HG03045 (cell line): ENCODE data around the gene TFEB.

Experiments used
- ATAC-seq: cut with Tn5 transposase; IDR thresholded peaks from one replicate; pipeline ENCODE4 v1.9.1; 2021; ENCODE audit warnings: mild to moderate bottlenecking, moderate library complexity; ENCODE audit not compliant: unreplicated experiment

The TFEB gene

DNA sequence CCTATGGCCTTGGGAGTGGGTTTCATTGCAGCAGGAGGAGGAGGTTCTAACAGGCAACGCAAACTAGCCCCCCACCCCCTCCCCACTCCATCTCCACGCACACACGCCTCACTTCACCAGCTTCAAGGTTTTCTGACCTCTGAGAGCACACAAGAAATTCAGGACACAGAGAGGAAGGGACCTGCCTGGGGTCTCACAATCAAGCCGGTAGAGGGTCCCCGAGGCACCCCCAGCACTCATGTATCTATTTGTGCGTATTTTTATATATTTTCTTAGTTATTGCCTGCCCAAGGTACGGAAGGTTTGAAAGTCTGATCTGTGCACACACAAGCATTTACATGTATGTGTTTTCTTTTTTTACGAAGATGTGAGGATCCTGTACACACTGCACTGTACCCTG, 80.2 kb downstream of the TFEB start:
- ATAC-seq = no peak

DNA sequence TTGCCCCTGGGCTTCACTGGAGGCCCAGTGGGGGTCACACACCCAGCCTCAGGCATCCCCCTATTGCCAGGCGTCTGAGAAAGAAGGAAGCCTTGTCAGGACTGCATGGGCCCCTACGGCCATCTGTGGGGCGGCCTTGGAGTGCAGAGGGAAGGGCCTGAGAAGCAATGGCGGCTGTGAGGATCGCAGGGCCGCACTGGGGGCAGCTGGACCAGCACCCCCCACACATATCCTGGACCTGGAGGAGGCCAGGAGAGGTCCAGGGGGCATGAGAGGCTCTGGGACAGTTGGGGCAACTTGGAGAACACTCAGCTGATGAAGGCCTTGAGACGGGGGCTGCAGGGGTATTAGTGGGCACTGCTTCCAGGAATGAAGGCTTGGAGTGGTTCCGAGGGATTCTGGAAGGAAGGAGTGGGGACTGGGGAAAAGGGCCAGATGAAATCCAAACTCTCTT, 80.7 kb downstream of the TFEB start:
- no peak for ATAC-seq

DNA sequence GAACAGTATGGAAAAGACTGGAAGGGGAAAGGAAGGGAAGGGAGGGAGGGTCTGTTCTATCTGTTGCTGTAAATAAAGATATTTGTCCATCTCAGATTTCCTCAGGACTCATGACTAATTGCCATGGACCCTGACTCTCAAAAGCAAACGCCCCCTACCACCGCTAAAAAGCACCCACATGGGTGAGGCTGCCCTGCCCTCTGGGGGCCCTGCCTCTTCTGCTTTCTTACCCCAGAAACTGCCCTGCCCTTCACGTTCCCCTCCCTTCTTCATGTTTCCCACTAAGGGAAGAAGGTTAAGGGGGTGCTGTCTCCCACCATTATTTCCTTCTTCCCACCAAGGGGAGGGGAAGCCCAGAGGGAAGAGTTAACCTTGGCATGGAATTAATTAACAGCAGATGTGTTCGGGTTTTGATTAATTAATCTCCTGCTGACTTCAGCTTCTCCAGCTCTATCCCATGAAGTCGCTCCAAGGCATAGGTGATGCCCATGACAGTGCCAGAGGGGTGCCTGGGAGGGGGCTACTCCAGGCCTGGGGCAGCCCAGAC, 81.2 kb downstream of the TFEB start:
- no peak for ATAC-seq

DNA sequence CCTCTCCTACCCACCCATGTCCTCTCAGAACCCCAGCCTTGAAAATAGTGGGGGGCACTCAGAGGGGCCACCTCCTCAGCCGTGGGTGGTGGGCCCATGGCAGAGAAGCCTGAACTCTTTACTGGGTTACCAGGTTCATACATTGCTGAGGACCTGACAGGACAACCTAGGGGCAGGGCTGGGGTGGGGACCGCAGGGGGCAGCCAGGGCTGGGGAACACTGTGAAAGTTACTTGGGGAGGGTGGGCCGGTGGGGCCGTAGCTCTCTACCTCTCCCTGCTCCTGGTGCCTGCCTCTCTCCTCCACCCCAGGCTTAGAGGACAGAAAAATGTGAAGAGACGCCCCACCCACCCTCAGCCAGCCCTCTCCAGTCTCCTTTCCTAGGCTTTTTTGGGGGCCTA, 81.7 kb downstream of the TFEB start:
- no peak for ATAC-seq

DNA sequence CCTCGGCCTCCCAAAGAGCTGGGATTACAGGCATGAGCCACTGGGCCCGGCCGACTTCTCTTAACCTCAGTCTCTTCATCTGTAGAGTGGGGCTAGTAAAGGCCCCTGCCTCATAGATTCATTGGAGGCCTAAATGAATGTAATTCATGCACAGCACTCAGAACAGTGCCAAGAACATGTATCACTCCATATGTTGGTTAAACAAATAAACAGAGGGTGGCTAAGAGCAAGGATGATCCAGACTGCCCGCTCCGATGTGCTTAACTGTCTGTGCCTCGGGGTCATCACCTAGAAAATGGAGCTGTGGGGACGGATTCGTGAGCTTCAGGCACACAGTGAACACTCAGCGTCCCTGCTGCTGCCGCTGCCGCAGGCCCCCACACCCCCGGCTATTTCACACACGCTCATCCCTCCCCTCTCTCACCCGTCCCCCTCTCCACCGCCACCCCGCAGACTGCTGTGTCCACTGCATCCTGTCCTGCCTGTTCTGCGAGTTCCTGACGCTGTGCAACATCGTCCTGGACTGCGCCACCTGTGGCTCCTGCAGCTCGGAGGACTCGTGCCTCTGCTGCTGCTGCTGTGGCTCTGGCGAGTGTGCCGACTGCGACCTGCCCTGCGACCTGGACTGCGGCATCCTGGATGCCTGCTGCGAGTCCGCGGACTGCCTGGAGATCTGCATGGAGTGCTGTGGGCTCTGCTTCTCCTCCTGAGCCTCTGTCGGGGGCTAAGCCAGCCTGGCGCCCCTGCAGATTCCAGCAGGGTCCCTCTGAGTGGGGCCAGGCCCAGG, 82.3 kb downstream of the TFEB start:
- no peak for ATAC-seq

DNA sequence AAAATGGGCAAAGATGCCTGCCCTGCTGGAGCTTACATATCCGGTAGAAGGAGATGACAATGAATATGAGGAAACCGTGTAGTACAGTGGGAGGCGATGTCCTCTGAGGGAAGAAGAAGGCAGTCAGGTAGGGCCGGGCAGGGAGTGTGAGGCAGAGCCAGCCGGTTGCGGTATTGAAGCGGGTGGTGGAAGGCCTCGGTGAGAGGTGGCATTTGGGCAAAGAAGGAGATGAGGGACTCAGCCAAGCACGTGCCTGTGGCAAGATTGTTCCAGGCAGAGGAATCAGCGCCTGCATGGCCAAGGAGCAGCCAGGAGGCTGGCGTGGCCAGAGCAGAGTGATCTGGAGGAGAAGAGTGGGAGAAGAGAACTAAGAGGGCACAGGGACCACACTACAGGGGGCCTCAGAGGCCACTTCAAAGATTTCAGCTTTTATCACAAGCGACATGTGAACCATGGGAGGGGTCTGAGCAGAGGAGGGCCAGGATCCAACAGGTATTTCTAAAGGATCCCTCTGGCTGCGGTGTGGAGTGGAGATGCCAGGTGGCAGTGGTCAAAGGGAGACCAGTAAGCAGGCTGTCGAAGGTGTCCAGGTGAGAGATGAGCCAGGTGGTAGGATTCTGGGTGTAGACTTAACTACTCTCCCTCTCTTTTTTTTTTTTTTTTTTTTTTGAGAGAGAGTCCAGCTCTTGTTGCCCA, 83.3 kb downstream of the TFEB start:
- ATAC-seq = no peak

DNA sequence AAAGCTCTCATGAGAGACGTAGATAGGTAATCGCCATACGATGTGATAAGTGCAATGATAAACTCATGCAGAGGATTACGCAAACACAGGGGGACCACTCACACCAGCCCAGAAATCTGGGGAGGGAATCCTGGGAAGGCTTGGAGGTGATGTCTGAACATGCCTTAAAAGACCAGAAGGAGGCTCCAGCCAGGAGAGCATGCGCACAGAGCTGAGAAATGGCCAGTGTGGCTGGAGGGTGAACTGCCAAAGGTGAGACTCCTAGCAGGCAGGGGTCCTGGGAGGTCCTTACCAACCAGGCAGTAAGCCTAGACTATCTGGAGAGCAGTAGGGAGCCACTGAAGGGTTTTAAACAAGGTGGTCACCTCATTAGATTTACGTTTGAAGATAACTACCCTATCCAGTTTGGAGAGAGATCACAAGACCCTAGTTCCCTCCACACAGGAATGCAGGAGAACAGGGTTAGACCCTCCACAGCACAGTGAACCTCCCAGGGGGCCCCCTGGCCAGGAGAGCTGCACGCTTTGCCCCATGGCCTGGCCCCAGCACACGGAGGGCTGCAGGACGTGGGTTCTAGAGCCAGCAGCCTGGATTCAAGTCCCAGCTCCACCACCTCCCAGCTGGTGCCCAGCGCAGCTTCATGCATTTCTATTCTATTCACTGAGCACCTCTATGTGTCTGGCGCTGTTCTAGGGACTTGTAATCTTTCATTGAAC, 84.0 kb downstream of the TFEB start:
- no peak for ATAC-seq

DNA sequence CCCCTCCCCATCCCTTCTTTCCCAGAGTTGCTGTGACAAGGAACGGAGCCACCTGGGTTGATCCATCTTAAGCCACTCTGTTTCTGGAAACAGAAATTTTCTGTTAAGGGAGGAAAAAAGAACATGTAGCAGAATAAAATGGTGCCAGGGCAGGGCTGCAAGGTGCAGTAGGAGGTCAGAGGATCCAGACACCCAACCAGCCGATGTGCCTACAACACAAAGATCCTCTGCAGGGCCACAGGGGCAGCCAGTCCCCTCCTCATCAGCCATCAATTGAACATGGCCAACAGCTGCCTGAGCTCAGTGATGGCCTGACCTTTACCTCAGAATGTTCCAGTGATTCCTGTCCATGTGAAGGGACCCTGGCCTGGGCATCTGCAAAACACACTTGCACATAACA, 85.3 kb downstream of the TFEB start:
- no peak for ATAC-seq

DNA sequence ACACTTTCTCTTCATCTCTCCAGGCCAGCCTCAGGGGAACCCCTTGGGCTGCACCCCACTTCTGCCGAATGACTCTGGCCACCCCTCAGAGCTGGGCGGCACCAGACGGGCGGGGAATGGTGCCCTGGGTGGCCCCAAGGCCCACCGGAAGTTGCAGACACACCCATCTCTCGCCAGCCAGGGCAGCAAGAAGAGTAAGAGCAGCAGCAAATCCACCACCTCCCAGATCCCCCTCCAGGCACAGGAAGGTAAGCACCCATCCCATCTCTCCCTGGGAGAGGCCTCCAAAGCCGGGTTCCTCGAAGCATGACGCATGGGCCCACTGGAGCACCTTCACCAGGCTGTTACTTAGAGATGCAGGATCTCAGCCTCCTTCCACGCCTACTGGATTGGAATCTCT, 85.8 kb downstream of the TFEB start:
- no peak for ATAC-seq

DNA sequence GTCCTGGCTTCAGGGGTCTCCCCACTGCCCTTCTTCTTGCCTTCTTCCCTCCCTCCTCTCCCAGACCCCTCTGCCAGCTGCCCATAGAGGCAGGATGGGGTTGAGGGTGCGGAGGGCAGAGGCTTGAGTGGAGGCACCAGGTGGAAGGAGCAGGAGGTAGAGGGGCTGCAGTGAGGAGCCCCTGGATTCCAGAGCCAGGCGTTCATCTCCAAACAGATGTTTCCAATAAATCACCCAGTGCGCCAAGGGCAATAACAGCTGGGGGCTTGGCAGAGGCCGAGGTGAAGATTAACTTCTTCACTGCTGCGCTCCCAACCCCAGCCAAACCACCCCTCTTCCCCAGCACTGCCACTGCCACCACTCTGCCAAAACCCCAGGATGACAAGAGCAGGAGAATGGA, 86.5 kb downstream of the TFEB start:
- no peak for ATAC-seq

DNA sequence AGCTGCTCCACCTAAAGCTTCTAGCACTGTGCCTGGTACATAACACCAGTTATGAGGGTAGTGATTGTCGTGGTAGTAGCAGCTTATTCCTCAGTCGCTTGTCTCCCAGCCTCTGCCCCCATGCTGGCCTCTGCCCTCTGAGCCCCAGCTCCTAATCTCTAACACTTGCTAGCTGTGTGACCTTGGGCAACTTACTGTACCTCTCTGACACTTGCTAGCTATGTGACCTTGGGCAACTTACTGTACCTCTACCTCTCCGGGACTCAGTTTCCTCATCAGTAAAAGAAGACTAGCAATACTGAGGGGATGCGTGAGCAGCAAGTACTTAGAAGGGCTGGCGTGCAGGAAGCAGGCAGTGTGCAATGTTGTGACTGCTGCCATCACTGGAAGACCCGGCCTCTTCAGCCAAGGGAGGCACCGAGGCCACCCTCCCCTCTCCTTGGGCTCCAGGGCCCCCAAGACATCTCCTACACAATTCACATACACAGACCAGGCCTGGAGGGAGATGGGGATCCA, 87.3 kb downstream of the TFEB start:
- ATAC-seq = no peak

DNA sequence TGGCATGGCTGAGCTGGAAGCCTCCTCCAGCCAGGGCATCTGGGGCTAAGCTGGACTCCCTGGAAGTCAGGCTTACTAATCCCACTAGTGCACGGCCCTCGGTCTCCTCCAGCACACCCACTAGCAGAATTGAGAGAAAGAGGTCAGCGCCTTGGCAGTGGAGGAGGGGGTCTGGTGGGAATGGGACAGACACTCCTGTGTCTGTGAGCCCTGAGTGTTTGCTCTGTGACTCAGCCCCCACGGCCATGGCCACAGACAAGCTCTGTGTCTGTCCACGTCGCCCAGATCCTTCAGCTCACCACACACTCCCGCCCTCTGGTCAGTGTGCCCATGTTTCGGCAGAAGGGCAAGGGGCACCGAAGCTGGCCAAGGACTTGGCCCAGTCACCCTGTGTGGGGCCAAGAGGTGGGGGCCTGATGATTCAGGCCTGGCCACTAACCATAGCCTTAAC, 88.3 kb downstream of the TFEB start:
- no peak for ATAC-seq

DNA sequence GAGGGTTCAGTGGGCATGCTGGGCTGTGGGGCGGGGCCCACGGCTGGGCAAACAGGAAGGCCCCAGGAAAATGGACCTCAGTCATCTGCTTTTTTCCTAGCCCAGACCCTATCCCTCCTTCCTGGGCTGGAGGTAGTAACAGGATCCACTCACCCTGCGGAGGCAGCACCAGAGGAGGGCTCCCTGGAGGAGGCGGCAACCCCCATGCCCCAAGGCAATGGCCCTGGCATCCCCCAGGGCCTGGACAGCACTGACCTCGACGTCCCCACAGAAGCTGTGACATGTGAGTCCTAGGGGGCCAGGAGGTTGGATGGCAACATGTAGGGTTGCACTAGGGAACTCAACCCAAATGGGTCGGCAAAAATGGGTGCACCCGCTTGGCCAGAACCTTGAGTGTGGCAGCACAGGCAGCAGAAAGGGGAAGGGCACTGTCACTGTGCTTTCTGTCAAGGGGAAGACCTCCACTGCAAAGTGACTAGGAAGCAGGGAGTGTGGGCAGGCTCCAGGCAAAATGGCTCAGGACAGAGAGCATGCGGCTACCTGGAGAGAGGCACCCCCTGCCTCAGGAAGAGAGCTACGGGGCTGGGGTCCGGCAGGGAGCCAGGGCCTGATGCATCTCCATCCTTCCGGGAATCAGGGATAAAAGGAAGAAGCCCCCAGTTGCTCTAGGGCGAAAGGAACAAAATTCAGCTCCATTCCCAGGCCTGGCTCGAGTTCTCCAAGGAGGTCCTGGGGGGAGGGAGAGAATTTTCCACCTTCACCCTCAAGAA, 89.2 kb downstream of the TFEB start:
- no peak for ATAC-seq

DNA sequence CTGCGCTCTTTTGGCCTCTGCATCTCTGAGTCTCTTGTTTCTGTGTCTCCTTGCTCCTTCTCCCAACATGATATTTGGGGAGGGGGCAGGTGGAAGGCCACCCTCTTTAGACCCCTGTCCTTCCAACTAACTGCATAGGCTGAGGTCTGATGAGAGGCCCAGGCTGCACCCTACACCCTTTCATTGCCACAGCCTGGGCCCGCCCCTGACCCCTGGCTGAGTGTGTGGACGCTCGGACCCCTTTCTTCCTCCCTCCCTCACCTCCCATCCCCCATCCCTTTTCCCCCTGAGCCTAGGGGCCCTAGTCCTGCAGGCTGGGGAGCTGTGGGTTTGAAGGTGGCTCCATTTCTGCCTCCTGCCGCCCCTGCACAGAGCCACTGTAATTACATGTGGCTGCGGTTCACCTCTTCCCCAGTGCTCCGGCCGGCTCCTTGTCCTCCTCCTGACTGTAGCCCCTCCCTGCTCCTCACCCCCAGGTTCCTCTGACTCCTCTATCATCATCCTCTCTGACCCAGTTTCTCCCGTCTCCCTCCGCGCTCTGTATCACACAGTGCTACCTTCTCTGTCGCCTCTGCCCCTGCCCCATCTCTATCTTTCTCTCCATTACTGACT, 90.3 kb downstream of the TFEB start:
- no peak for ATAC-seq

DNA sequence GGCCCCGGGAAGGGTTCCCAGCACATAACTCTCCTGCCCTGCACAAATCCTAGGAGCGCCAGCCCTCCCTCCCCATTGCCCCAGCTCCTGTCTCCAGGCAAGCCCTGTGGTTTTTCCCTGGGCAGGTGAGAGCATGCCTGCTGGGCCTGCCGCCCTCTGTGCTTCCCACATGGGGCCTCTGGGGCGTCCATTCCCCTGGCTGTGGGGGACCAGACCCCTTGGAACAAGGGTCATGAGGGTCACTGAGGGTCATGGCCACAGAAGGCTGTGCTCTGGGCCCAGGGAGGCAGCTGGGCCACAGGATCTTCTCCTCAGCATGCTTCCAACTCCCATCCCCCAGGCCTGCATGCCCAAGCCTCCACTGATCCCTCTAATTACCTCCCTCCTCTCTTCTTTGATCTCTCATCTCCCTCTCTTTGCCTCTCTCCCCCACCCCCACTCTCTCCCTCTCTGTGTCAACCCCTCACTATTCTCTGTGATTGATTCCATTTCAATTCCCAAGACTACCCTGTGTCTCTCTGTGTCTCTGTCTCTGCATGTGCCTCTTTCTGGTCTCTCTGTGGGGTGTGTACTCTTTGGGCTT, 91.0 kb downstream of the TFEB start:
- ATAC-seq = no peak

DNA sequence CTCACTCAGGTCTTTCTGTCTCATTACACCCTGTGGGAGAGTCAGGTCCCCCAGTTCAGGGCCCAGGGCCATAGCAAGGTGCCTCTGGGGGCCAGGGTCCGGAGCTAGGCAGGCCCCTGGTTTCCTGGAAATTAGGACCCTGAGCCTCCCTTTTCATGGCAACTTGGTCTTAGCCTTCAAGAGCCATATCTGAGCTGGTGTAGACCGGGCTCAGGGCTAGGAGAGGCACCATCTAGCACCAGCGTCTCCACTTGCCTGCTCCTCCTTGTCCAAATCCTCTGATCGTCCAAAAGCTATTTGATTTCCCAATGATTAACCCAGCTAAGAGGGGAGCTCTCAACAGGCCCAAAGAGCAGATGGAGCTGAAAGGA, 91.5 kb downstream of the TFEB start:
- ATAC-seq = no peak

DNA sequence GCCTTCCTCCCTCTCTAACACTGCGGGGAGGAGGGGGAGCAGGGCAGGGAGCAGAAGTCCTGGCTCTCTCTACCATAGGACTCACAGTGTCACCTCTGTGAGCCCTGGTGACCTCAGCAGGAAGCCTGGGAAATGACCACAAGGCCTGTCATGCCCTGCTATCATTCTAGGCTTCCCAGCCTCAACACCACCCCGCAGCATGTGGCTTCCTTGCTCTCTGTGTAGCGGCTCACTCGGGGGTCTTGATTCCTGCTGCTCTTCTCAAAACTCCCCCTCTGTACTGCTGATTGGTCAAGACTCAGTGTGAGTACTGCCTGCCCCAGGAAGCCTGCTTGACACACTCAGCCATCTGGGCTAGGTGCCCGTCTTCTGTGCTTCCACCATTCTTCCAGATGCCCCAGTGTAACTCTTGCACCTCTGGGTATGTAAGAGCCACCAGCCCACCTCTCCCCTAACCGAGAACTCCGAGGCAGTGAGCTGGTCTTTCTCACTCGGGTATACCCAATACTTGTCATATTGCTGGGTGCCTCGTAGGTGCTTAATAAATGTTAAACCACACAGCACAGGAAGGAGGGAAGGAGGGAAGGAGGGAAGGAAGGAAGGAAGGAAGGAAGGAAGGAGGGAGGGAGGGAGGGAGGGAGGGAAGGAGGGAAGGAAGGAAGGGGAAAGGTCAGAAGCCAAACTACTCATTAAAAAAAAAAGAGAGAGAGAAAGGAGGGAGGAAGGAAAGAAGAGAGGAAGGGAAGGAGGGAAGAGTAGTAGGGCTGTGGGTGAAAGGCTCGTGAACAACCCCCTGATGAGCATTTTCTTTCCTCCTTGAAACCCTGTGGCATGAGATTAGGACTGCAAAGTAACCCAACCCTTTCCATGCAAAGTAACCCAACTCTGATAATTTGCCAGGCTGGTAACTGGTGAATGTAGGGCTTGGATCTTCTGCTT, 92.2 kb downstream of the TFEB start:
- no peak for ATAC-seq

DNA sequence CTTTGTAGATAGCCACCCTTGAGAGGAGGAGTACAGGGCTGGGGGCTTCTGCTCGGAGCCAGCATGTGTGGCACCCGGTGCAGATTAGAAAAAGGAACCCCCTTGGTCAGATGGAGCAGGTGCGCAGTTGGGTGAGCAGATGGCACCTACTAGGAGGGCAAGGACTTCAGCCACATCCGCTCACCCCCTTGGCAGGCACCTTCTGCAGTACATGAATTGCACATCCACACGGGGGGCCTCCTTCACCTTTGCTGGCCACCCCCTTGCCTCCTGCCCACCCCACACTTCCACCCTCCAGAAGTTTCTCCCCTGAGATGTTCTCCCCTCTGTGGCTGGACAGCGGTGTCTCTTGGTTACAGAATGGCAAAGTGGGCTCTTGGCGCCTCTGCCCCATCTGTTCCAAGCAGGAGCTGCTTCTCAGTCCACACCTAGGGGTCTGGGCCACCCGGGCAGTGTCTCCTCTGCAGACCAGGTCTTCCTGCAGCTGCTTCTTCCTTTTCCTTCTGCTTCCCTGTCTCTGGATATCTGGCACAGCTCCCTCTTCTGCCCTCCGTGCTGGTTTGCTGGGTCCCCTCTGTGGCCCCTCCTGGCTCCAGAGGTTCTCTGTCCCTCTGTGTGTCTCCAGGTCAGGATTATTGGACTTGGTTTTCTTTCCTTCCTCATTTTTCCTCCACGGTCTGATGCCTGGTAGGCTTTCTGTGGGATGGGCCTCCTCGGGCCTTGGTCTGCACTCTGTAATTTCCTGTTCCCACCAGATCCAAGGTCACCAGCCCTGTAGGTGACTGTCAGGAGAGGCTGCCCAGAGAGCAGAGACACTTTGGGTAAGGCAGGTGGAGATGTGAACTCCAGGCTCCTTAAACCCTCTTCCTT, 93.1 kb downstream of the TFEB start:
- ATAC-seq = no peak
